T-helper 2 cell (primary cell): ENCODE data around the gene IFT122.
A peak's percentile ranks its signal among the peaks of the same experiment; 100 is the strongest.

Experiments used
- DNase-seq, 5 experiments: peaks; one replicate each; pipeline versions ENCODE4 v3.0.0 to v3.0.0-alpha.2; 2012 to 2022

IFT122 gene

GRCh38 chr3:129416415-129416814 is 23.6 kb upstream of the IFT122 start:
- DNase-seq = no peak

DNA sequence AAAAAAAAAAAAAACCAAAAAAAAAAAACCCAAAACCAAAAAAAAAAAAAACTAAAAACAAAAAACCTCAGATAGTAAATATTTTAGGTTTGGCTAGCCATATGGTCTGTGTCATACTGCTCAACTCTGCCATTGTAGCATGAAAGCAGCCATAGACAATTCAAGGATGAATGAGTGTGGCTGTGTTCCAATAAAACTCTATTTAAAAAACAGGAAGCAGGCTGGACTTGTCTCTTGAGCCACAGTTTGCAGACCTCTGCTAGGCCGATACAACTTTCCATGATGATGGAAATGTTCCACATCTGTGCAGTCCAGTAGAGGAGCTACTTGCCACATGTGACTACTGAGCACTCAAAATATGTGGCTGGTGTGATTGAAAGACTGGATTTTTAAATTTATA is 22.7 kb upstream of the IFT122 start:
- no peak for DNase-seq

DNA sequence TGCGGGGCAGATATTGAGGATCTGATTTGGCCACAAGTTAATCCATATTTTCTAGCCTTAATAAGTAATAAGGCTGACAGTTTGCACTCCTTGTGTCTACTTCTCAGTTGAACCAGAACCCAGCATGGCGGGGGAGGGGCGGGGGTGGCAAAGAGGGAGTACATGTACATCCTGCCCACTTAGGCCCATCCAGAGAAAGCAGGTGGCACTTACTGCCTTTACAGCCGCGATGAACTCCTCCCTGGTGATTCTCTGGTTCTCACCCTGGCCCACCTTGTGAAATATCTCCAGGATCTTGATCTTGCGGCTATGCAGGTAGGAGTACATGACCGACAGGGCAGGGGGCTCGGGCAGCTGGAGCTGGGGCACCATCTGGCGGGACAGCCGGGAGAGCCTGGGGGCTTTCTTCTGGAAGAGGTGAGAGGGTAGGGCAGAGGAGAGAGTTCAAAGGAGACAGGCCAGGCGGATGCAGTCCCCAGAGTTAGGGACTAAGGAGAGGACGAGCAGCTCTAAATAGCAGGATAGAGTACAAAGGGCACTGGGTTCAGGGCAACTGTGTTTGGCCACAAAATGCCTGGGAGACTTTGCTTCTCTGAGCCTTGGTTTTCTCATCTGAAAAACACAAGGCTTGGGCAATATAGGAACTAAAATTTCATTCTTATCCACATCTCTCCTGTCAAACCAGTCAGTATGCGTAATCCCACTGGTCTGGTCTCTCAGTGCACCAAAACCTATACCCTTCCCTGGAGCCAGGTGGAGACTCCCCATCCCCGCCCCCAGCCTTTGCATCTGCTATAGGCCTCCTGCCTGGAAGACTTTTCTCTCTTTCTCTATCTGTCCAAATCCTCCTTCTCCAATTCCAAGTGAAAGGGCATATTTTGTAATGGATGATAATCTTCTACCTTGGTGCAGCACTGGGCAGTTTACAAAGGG is 21.7 kb upstream of the IFT122 start:
- no peak for DNase-seq

GRCh38 chr3:129419476-129419875 is 20.5 kb upstream of the IFT122 start:
- no peak for DNase-seq

DNA sequence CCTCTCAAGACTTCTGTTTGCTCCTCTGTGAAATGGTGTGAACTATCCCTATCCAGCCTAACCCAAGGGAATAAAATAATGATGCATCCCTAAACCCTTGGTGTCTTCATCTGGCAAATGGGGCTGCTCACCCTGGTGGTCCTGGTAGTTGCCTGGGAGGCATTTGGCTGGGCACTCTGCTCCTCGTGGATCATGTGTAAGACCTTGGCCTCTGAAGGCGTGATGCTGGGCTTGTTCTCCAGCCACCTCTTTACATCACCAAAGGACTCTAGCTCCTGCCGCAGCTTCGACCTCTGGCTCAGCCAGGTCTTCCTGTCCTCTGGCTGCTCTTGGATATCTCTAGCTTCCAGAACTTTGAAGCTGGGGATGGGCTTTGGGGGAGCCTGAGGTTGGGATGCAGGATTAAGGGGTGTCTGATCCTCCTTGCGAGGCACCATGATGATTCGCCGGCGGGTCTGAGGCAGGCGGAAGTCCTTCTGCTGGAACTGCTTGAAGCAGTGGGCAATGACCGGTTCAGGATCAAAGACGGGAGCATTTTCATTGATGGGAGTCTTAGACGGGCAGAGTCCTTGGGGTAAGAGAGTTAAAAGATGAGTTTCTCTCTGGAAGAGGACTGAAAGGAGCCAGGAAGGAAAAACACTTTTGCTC is 18.7 kb upstream of the IFT122 start:
- no peak for DNase-seq

- DNase-seq = no peak
Measured at GRCh38 chr3:129421988-129422745, 17.9 kb upstream of the IFT122 start.

DNA sequence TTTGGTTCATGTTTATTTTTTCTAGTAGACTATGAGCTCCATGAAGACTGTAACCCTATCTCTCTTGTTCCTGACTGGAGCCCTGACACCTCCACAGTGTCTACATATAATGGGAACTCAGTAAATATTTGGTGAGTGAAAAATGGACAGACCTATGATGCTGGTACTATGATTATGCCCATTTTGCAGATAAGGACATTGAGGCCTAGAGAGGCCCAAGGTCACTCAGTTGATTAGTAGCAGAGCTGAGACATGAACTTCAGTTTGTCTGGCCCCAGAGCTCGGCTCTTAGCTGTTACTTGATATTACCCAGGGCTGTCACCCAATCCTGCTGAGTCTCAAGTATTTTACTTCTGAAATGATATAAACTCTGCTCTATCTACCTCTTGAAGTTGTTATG is 17.1 kb upstream of the IFT122 start:
- DNase-seq = no peak

DNA sequence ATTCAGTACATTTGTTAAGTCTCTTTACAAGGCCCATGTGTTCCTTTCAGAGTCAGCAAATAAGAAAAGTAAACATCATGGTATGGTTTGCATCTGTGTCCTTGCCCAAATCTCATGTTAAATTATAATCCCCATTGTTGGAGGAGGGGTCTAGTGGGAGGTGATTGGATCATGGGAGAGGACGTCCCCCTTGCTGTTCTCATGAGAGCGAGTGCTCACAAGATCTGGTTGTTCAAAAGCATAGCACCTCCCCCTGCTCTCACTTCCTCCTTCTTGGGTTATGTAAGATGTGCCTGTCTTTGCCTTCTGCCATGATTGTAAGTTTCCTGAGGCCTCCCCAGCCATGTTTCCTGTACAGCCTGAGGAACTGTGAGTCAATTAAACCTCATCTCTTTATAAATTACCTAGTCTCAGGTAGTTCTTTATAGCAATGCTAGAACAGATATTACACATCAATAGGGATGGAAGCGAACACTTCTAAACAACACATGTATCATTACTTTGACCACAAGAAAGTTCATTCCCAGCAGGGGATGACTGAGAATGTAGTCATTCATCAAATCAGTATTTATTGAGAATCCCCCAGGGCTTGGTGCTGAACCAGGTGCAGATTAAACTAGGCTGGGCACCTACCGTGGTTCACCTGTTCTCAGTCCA is 15.7 kb upstream of the IFT122 start:
- DNase-seq = no peak

- DNase-seq = no peak
Measured at GRCh38 chr3:129425213-129425612, 14.8 kb upstream of the IFT122 start.

DNA sequence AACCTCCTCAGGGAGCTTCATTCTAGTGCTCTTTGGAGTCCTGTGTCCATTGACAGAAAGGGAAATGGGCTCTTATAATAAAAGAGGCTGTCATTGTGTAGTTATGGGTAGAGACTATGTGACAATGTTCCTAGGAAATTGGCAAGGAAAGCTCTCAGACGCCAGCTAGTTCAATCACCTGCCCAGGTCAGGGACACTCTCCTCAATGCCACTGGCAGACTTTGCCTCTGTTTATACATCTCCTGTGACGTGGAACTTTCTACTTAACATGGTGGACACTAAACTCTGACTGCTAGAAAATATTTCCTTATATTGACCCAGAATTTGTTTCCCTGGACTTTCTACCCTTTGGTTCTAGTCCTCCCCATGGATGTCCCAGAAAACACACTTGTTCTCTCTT is 14.4 kb upstream of the IFT122 start:
- DNase-seq = no peak

DNA sequence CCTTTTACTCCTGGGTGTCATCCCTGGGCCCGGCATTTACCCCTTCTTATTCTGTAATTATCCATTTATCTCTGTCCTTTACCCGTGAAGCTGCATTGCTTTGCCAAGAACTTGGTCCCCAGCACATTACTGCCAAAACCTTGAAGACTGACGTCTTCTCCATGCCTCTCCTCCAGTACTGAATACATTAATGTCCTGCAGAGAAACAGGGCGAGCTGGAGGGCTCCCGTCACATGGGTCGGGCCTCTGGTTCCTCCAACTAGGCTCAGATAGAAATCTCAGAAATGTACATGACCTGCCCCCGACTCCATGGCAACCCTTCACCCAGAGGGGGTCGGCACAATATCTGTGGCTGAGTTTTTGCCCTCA is 12.0 kb upstream of the IFT122 start:
- no peak for DNase-seq

DNA sequence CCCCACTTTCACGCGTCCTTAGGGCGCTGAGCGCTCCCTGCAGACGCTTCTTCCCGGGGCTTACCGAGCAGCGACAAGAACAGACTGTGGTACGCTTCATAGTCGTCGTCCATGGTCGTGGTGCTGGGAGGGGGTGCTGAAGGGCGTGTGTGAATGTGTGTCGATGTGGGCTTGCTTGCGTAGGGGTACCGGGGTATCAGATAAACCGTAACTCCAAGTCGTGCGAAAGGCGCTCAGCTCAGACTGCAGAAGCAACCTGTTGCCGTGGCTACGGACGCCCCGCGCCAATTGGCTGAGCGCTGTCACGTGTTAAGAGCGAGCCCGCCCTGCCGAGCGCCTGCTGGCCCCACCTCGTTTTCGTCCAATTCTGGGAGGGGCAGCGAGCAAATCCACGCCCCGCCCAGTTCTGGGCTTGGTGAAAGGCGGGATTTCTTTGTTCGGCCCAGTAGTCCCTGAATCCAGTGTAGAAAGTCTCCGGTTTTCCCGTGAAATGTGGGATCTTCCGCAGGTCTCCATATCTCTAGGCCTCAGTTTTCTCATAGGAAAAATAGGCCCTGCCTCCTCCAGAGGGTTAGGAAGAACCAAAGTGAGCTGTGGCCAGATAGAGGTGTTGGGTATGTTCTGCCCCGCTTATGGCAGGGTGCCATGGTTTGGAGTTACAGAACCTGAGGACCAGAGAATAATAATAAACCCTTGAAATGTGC is 11.5 kb upstream of the IFT122 start, which contains the start of gene EFCAB12:
EFCAB12 (minus strand) TSS at position 261 of the 704 bp plus-strand sequence; CDS start at position 113, 148 bp downstream.
- DNase-seq = peak; percentile 75 to 89 (median 84)

GRCh38 chr3:129429080-129429451 is 11.0 kb upstream of the IFT122 start:
- DNase-seq = no peak

- DNase-seq = no peak
Measured at GRCh38 chr3:129429602-129430001, 10.4 kb upstream of the IFT122 start.

GRCh38 chr3:129432036-129432435 is 8.0 kb upstream of the IFT122 start:
- no peak for DNase-seq

- no peak for DNase-seq
Measured at GRCh38 chr3:129432671-129433070, 7.4 kb upstream of the IFT122 start.

GRCh38 chr3:129433565-129433964 is 6.5 kb upstream of the IFT122 start:
- no peak for DNase-seq

DNA sequence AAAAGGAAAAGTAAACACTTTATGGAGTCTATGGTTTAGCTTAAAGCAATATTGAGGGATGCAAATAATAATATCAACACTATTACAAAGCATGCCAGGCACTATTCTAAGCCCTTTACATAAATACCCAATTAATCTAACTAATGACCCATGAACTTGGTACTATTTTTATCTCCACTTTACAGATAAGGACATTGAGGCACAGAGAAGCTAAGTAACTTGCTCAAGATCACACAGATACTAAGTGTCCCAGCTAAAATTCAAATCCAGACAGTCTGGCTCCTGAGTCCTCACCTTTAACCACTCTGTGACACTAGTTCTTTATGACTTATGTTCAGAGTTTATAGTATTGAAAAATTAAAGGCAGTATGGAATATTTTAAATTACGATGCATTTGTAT is 5.9 kb upstream of the IFT122 start:
- no peak for DNase-seq

- no peak for DNase-seq
Measured at GRCh38 chr3:129435367-129435766, 4.7 kb upstream of the IFT122 start.

GRCh38 chr3:129439226-129439816 is 703 bp upstream of the IFT122 start:
- DNase-seq = peak in 4 of 5 experiments; percentile 16 to 63 (median 36)

- DNase-seq = no peak
Measured at GRCh38 chr3:129440618-129441190, 680 bp downstream of the IFT122 start.
